NCI-H1694 (cell line): ENCODE data around the gene CAPN14.

ENCODE experiments used
- DNase-seq: peaks from one replicate; lab custom pipeline; 2025; lab: John Stamatoyannopoulos, UW

Gene CAPN14

GRCh38 chr2:31217465-31218200, at the start of gene CAPN14:
CAPN14 (minus strand) TSS chr2:31217515; CDS start chr2:31205447, 12,068 bp downstream.
- DNase-seq = no peak

GRCh38 chr2:31266804-31267203, 49.5 kb upstream of the CAPN14 start:
- no peak for DNase-seq

- no peak for DNase-seq
Measured at GRCh38 chr2:31265234-31265633, 47.9 kb upstream of the CAPN14 start.

- no peak for DNase-seq
Measured at GRCh38 chr2:31263636-31264190, 46.4 kb upstream of the CAPN14 start.

GRCh38 chr2:31260870-31261269, 43.6 kb upstream of the CAPN14 start:
- DNase-seq = no peak

- DNase-seq = no peak
Measured at GRCh38 chr2:31259075-31259474, 41.8 kb upstream of the CAPN14 start.

- DNase-seq = no peak
Measured at GRCh38 chr2:31258351-31258750, 41.0 kb upstream of the CAPN14 start.

GRCh38 chr2:31256611-31257382, 39.5 kb upstream of the CAPN14 start:
- DNase-seq = no peak

GRCh38 chr2:31255911-31256571, 38.7 kb upstream of the CAPN14 start:
- DNase-seq = no peak

GRCh38 chr2:31254237-31255203, 37.2 kb upstream of the CAPN14 start:
- no peak for DNase-seq

- DNase-seq = no peak
Measured at GRCh38 chr2:31253356-31254131, 36.2 kb upstream of the CAPN14 start.

GRCh38 chr2:31251851-31252250, 34.5 kb upstream of the CAPN14 start:
- no peak for DNase-seq

- DNase-seq = no peak
Measured at GRCh38 chr2:31251018-31251417, 33.7 kb upstream of the CAPN14 start.

- no peak for DNase-seq
Measured at GRCh38 chr2:31249009-31249690, 31.8 kb upstream of the CAPN14 start.

- DNase-seq = no peak
Measured at GRCh38 chr2:31248139-31248538, 30.8 kb upstream of the CAPN14 start.

GRCh38 chr2:31247711-31248110, 30.4 kb upstream of the CAPN14 start:
- DNase-seq = no peak

- DNase-seq = no peak
Measured at GRCh38 chr2:31246184-31246852, 29.0 kb upstream of the CAPN14 start.

GRCh38 chr2:31244101-31244500, 26.8 kb upstream of the CAPN14 start:
- no peak for DNase-seq

GRCh38 chr2:31243053-31243452, 25.7 kb upstream of the CAPN14 start:
- DNase-seq = no peak
